HG02610 (cell line): ENCODE results near the gene STXBP4.

ENCODE experiments used
- ATAC-seq: cut with Tn5 transposase; IDR thresholded peaks from one replicate; pipeline ENCODE4 v1.9.1; 2021; ENCODE audit warnings: mild to moderate bottlenecking, moderate library complexity; ENCODE audit not compliant: unreplicated experiment

The STXBP4 gene

DNA sequence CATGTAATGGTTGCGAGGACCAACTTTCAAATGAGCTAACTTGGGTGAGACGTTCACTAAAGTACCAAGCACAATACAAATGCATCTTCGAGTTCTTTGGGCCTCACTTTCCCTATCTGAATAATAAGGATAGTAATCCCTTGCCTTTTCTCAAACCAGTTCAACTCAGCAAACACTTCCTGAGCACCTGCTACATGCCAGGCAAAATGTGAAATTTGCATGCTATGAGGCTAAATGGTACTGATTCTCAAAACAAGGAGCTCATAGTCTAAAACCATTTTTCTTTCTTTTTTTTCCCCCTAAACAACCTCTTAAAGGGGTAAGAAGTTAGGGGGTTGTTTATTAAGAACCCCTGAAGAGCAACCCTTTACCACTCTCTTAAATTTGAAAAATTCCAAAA lies 194.8 kb downstream of the STXBP4 start:
- ATAC-seq, result no peak

DNA sequence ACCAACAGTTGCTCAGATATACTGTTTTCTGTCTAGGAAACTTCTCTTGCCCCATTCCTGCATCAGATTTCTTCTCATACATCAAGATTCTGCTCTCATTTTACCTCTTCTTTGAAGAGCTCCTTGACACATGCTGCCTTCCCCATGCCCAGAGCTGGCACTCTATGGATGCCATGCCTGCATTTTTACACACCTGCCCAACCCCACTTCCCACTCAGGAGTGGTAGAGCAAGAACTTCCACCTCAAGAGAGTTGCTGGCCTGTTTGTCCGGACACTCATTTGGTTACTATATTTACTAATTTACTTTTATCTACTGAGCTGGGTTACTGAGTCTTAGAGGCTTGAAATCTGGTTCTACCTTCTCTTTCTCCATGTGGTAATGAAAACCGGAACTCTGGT lies 197.9 kb downstream of the STXBP4 start:
- no peak for ATAC-seq

DNA sequence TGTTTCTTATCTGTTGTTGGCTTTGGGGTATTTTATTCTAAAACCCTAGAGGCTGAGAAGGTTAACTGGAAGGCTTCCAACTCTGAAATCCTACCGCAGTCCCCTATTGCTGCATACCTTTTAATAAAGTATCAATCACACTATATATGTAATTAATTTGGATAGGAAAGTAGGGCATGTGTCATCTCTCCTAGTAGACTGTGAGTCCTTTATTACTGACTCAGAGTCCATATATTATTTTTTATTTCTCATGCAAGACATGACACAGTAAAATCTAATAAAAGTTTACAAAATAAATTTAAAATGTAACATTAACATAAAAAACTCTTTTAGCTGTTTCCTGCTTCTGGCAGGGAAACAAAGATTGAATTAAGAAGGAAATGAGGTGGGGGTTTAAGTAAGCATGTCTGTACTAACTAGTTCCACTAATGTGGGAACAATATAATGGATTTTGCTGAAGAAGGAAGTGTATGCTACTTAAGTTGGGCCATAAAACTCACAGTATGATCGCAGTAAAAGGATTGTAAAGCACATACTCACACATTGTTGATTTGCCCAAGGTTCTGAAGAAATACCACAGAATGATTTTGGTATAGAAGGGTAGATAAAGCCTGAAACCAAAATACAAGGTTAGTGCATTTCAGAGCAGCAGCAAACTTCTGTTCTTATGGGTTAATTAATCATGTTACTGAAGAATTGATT lies 198.6 kb downstream of the STXBP4 start:
- ATAC-seq, result no peak

DNA sequence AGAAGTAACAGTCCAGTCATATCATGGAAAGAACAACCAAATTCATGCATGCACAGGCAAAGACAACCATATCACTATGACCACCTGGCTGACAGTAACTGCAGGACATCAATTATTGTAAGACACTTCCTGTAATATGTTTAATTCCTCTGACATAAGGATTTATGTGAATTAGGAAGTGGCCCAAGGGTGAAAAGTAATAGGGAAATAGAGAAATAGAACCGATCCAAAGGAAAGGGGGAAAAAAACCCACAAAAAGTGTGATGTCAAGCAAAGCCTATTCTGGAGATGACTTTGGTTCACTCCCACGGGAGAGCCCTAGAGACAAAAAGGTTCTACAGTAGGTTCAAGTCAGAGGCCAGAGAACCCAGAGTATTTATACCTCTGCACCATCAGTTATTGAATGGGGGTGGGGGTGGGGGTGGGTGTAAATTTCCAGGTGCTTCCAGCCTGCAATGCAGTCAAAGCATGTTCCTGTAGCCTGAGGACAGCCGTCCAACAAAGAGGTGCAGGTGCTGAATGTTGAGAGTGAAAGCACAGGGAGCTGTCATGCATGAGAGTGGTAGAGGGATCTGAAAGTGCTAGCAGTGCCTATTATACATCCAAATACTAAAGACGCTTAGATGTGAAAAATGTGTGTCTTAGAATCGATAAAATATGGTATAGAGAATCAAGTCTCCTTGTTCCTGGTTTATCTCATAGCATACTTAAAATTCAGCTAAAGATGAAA lies 200.6 kb downstream of the STXBP4 start:
- peak; percentile 81 for ATAC-seq

DNA sequence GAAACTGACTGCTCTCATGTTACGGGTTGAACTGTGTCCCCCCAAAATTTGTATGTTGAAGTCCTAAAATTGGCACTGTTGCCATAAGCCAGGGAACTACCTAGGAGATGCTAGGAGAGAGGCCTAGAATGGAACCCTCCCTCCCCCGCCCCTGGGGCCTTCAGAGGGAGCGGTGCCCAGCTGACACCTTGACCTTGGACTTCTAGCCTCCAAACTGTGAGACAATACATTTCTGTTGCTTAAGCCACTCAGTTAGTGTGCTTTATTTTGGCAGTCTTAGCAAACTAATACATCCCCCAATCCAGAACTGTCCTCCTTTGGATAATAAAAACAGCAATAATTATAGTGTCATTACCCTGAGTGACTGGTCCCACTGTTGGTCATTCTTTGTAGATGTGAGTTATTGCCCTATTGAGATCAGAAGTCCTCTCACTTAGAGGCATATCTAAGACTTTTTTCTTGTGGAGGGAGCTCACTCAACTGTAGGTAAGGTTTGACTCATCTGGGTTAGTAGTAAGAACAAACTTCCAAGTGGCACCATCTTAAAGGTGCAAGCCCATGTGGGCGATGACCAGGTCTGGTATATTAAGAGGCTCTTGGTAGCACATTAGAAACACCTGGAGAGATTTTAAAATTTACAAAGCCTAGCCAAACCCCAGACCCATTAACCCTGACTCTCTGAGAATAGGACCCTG lies 203.2 kb downstream of the STXBP4 start:
- peak; percentile 67 for ATAC-seq

DNA sequence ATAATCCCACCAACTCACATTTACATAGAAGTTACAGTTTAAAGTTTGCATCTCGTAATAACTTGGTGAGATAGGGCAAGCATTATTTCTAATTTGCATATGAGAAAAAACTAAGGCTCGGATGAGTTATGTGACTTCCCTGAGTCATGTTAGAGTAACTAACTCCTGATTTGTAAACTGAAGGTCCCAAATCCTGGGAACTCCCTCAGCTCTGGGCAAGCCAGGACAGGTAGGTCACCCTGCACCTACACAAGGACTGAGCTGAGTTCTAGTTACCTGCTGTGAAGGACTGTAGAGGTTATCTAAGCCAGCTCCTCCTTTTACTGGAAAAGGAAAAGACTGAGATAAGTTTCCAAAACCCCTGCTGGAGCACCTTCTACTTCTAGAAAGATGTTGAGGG lies 204.0 kb downstream of the STXBP4 start:
- ATAC-seq, result no peak

DNA sequence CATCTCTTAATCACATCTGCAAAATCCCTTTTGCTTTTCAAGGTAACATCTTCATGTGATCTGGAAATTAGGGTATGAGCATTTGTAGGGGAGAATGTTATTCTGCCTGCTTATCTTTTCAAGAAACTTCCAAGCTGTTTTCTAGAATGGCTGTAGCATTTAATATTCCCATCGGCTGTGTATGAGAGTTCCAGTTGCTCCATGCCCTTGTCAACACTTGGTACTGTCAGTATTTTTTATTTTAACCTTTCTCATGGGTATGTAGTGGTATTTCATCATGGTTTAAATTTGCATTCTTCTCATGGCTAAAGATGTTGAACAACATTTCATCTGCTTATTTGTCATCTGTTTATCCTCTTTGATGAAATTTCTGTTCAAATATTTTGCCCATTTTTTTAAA lies 205.6 kb downstream of the STXBP4 start:
- ATAC-seq, result no peak

DNA sequence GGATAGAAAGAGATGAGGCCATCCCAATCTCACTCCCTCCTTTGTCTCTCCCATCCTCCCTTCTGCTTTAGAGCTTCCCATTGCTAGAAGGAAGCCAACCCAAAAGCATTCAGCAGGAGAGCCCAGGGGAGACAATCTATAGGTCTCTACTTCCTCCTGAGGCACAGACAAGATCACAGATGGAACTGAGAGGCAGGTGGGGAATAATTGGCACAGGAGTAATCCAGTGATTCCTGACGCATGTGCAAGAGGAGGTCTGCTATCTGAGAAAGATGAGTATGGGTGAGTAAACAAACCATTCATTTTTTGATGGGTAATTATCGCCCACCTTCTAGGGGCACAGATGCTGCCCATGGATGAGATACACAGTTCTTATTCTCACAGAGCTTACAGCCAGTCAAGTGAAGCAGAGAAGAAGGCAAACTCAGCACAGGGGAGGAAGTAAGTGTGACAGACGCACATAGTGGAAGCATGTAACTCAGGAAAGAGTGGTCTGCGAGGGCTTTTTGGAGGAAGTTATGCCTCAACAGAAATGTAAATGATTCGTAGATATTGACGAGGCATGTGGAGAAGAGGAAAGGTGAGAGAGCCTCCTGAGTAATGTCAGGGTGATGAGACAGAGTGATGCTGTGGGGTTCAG lies 207.3 kb downstream of the STXBP4 start:
- no peak for ATAC-seq

DNA sequence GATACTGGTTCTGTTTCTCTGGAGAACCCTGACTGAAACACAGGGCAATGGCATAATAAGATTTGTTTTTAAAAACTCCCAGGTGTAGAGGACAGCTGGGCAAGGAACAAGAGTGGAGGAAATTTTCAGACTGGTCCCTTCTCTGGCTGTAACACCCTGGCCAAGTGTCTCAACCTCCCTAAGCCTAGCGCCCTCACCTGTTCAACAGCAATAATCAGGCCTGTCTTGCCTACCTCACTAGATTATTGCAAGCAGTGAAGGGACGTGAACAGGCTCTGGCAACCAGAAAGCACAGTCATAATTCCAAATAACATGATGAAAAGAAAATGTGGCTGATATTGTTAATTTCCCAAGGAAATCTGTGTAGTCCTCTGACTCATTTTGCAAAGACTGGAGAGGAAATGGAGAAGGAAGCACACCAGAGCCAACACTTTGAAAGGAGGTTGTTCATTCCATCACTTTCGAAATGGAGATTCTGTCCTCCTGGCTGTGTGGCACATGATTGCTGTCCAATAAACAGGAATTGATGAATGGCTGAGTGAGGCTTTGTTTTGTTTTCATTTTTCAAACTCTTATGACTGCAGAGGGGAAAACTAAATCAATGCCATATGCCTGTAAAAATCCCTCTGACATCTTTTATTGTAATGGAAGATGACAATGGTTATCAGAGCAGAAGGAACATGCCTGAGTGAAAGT lies 208.7 kb downstream of the STXBP4 start:
- no peak for ATAC-seq

DNA sequence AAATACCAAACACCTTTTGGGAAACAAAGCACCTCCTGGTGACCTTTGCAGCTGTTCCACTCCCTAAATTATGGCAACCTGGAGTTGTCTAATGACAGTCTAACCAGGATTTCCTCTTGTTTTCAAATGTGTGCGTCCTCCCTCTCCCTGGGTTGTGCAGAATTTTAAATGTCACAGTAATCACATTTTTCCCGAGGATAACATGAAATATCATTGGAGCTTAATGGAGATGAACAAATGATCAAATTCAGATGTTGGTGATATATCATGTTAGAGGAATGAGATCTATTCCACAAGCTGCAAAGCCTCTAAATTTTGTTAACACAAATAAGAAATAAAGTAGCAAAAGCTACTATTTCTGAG lies 209.3 kb downstream of the STXBP4 start:
- ATAC-seq, result no peak

DNA sequence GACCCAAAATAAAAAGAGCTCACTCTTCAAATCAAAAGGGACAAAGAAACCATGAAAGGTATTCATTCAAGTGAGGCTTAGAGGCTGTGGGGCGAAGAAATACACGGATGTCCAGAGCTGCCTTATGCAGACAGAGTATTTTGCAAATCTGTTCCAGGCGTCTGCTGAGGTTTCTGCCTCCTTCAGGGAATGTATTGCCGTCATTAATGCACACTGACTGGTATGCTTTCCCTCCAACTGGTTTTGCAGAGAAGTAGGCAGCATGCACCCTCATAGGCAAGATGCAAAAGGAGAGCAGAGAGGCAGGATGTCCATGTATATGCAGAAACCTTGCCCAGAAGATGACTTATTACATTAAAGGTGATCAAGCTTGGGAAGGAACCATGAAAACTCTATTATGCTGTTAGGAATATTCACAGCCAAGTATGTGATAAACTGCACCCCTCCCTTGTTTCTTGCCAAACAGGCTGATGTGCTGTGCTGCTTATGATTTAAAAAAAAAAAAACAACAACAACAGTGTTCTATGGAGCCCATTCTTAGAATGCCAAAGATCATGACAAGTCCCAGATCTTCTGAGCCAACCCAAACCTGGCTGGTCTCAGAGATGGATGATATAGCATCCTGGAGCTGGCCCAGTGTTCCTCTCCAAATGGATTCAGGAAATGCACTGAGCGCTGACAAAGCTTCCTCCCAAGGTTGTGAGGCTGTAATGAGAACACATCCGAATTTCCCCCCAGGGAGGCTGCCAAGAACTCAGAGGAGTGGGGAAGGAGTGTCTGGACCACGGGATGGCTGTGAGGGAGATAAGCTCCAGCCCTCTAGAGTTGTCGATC lies 218.6 kb downstream of the STXBP4 start:
- no peak for ATAC-seq

DNA sequence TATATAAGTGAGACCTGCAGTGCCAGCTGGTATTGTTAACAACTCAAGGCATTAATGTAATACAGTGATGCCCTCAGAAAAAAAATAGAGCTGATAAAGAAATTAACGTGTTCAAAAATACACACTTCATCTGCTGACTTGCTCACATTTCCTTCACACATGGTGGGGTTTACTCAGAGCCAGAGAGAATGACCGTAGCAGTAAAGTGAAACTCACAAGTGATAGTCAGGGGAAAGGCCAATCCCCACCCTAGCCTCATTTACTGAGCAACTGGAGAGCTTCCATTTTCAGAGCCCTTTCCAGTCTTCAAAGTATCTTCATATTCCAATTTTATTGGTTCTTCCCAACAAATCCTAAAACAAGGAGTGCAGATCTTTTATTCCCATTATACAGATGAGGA lies 222.2 kb downstream of the STXBP4 start:
- ATAC-seq, result peak; percentile 97

DNA sequence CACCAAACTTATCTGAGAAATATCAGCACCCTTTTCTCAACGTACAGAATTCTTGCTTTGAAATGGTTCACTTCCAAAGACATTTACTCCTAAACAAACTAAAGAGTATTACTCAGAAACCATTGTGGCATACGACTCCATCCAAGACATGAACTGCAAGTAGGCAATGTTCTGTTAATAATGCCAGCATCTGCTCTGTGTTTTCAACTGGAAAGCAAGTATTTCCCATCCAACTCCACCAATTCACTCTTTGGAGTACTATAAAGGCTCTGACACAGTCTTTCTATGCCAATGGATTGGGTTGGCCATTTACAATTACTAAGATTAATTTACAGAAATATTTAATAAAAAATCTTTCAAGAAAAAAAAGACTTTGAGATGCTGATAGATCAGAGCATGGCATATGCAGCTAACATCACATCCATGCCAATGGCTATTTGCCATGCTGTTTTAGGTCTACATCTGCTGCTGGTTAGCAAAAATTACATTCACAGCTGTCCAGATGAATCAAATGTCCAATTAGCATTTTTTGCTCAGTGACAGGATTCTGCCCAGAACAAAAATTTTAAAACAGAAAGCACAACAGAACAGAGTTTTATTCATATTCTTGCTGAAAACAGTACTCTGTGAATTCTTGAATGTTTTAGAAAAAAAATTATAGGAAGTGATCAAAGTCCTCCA lies 230.3 kb downstream of the STXBP4 start:
- ATAC-seq, result no peak

DNA sequence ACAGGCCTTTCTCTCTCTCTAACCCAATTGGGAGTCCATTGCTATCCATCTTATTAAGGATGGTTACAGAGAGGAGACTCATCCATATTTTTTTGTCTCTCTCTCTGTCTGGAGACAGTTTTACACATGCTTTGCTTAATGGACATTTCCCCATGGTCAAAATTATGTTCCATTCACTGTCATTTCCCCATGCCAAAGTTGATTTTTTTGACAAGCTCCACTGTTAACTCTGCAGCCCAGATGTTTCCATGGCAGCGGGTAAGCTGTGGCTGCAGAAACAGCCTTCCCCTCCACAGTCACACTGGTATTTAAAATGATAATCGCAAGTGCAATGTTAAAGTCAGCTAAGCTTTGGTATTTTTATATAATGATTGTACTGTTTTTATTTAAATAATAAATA lies 232.3 kb downstream of the STXBP4 start:
- ATAC-seq, result no peak

DNA sequence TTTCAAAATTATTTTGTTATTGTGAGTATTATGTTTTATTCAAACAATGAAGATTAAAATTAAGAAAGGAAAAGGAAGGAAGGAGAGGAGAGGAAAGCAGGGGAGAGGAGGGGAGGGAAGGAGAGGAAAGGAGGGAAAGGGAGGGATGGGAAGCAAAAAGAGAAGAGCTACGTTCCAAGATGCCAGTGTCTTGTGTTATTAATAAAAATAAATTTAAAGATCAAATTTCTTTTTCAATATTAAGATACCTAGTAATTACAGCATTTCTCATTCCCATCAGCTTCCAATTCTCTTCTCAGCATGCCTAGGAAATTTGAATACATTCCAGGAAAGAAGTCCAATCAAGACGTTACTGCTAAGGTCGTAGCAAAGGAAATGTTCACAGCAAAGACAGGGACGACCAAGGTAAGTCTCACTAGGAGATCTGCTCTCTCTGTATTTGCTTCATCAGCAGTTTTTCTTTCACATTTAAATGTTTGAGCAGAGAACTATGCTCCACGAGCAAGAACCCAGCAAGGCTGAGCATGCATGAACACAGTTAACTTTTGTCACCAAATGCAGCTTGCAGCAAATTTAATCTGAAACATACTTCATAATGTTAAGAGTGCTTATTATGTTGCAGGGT lies 232.9 kb downstream of the STXBP4 start:
- no peak for ATAC-seq

DNA sequence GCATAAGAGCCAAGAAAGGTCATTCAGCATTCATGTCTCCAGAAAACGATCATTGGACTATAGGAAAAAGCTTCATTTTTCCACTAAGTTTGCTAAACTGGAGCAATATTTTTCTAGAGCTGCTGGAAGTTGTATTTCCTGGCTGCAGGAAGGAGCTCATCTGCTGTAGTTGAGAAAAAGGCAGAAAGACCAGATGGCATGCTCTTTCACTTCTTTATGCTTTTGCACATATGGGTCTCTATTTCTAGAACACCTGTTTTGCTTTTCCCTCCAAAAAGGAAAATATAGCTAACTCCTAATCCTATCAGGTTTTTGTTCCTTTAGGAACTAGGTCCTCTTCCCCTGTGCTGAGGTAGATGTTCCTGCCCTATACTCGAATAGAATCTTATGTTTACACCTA lies 234.3 kb downstream of the STXBP4 start:
- no peak for ATAC-seq

DNA sequence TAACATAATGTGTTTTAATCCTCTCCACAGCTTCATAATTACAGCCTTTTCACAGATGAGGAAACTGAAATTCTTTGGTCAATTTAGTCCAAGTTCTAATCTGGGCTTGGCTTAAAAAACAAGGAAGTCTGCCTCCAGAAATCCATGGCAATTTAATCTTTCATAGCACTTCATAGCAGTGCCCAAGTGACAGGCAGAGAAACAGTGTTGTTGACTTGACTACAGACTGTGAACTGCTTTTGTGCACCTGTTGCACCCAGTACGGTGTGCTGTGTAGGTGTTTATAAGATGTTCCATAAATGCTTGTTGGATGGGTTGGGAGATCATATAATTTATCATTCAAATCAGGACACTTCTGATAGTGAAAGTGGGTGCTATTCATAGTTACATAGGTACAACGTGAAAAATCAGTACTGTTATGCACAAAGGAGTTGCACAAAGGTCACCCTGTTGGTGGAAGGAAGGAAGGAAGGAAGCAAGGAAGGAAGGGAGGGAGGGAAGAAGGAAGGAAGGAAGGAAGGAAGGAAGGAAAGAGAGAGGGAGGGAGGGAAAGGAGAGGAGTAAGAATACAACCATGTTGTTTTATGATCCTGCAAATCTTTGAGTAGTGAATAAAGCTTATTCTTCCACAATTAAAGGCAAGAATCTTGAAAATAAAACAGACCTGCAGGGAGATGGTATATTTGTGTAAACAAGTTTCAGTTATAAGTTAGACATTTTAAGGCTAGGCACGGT lies 239.7 kb downstream of the STXBP4 start:
- ATAC-seq, result no peak

DNA sequence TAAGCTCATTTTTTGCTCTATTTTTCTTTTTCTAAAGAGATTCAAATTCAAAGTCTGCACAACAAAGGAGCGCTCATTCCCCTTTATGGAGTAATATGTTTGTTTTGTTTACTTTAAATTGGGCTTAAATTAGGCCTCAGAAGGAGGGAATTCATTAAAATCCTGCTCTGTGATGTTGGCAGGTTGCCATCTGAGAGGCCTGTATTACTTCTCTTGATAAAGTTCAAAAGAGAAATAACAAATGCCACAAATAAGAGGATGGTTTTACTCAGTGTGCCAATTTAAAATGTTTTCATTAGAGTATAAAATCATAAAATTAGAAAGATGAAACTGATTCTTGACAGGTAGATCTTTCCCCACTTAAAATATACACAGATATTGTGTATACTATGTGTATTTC lies 241.7 kb downstream of the STXBP4 start:
- ATAC-seq, result no peak

DNA sequence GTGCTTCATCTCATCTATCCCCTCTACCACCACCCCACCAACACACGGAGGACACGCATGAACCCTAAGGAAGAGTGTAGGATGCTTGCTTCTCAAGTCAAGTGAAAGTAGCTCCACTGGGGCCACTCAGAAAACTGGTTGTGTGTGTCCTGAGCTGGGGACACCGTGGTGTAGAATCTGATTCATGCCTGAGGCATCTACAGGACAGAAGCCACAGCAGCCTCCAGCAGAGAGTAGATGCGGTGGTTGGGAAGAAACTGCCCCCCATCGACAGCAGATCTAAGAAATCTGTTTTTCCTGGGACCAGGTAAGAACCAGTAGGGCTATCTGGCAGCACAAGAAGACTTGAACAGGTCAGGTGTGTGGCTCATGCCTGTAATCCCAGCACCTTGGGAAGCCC lies 244.3 kb downstream of the STXBP4 start:
- ATAC-seq, result no peak
